ENCODE data around the gene GPATCH1.
"Not testable (repeated sequence)": the region's sequence is repeated elsewhere in the genome, so short reads cannot be mapped to it uniquely, and the experiment has no call there.

GPATCH1 gene

DNA sequence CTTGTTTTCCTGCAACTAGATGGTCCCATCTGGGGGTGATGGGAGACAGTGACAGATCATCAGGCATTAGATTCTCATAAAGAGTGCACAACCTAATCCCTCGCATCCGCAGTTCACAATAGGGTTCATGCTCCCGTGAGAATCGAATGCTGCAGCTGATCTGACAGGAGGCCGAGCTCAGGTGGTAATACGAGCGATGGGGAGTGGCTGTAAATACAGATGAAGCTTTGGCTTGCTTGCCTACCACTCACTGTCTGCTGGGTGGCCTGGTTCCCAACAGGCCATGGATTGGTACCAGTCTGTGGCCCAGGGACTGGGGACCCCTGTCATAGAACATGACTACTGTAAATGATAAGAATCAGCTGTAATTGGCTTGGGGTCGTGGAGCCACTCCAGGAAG lies 78.9 kb downstream of the GPATCH1 start:
- DNase-seq: no peak

DNA sequence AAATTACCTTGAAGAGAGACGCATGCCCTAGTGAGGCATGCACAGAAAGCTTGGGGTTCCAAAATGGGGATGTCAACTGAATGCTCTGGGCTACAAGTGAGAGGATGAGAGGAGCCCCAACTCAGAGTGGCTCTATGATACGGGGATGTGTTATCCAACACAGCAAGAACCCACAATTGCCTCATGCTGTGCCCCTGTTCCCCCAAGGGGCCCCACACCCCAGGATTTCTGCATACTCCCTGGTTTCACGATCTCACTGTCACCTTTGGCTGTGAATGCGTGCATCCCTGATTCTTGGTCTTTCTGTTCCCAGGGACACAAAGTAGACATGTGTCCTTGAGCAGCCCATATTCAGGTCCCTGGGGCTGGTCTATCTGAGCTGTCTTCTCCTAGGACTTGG lies 80.2 kb downstream of the GPATCH1 start:
- DNase-seq: no peak

DNA sequence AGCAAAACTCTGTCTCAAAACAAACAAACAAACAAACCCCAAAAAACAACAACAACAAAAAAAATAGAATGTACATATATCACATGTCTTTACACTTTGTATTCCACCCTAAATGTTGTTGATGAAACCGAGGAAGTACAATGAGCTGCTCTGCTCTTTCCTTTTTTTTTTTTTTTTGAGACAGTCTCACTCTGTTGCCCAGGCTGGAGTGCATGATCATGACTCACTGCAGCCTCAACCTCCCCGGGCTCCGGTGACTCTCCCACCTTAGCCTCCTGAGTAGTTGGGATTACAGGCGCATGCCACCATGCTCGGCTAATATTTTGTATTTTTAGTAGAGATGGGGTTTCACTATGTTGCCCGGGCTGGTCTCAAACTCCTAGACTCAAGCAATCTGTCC lies 82.5 kb downstream of the GPATCH1 start:
- DNase-seq: no peak

DNA sequence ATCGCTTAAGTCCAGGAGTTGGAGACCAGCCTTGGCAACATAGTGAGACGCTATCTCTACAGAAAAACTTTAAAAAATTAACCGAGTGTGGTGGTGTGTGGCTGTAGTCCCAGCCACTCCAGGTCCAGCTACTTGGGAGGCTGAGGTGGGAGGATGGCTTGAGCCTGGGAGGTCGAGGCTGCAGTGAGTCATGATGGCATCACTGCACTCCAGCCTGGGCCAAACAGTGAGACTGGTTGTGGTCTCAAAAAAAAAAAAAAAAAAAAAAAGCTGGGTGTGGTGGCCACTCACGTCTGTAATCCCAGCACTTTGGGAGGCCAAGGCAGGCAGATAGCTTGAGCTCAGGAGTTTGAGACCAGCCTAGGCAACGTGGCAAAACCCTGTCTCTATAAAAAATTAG lies 85.1 kb downstream of the GPATCH1 start:
- not testable (repeated sequence) for DNase-seq

DNA sequence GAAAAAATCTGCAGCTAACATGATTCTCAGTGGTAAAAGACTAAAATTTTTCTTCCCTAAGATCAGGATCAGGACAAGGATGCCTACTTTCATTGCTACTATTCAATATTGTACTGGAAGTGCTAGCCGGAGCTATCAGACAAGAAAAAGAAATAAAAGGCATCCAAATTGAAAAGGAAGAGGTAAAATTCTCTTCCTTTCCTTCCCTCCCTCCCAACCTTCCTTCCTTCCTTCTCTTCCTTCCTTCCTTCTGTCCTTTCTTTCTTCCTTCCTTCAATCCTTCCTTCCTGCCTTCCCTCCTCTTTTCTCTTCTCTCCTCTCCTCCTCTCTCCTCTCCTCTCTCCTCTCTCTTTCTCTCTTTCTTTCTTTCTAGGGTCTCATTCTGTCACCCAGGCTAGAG lies 86.5 kb downstream of the GPATCH1 start:
- DNase-seq: no peak

DNA sequence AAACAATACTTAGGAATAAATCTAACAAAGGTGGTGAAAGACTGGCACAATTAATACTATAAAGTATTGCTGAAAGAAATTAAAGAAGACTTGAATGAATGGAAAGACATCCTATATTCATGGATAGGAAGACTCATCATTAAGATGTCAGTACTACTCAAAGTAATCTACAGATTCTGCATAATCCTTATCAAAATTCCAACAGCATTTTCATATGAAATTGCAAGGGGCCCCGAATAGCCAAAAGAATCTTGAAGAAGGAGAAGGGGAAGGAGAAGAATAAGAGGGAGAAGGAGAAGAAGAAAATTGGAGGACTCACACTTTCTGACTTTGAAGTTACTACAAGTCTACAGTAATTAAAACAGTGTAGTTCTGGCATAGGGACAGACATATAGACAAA lies 87.5 kb downstream of the GPATCH1 start:
- no peak for DNase-seq

DNA sequence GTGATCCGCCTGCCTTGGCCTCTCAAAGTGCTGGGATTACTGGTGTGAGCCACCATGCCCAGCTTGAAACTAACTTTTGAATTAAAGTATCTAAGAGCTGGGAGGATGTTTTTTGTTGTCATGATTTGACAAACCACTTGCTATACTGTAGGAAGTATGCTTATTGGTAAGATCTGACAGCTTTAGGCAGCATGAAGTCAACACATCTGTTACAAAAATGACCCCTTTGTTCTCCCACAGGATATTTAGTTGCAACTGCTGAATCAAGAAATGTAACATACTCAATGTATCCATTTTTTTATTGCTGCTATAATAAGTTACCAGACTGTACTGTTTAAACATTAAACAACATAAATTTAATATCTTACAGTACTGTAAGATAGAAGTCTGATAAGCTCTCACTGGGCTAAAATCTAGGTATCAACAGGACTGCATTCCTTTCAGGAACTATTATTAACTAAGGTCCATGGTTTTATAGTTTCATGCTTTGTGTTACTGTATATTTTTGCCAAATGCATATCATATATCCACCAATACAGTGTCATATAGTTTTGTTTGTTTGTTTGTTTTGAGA lies 90.3 kb downstream of the GPATCH1 start:
- DNase-seq: no peak

DNA sequence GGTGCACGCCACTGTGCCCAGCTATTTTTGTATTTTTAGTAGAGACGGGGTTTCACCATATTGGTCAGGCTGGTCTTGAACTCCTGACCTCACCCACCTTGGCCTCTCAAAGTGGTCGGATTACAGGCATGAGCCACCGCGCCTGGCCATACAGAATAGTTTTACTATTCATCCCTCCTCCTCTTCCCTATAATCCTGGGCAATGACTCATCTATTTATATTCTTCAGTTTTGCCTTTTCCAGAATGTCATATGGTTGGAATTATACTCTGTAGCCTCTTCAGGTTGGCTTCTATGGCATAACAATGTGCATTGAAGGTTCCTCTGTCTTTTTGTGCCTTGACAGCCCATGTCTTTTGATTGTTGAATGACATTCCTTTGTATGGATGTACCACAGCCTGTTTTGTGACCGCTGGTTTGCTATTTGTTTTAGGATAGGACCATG lies 91.0 kb downstream of the GPATCH1 start:
- DNase-seq: peak; percentile 67

DNA sequence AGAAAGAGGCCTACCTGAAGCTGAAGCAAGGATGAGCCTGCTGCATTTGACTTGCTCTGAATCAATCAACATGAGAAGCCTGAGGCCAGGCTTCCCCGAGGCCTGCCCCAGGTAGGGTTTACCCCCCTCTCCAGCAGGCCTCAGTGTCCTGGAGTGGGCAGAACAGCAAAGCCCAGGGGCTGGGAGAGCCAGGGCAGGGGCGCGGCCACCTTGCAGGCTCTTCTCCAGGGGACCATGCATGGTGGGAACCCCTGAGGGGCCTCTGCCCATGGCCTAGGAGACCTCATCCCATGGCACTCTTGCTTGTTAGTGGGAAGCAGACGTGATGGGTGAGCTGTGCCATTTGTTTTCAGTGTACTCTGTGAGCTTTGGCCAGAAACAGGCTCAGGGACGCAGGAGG lies 93.2 kb downstream of the GPATCH1 start:
- no peak for DNase-seq

DNA sequence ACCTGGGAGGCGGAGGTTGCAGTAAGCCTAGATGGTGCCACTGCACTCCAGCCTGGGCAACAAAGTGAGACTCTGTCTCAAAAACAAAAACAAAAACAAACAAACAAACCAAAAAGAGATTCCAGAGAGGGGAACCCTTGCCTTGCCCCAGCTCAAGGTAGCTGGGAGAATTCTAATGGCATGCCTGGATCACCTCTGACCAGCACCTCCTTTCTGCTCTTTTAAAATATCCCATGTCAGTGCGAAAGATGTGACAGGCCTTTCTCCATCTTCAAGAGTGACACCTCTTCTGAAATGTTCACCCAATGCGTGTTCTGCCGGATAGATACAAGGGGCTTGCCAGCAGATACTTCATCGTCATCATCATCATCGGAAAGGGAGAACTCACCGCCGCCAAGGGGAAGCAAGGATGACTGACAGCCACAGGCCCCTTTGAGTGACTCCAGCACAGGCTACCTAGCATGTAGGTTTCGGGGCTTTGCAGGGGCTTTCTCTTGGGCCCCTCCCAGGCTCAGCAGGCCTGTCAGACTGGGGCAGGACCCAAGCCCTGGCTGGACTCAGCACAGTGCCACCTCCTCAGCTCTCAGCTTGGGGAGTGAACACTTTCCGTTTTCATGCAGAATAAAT lies 94.3 kb downstream of the GPATCH1 start:
- DNase-seq: no peak

DNA sequence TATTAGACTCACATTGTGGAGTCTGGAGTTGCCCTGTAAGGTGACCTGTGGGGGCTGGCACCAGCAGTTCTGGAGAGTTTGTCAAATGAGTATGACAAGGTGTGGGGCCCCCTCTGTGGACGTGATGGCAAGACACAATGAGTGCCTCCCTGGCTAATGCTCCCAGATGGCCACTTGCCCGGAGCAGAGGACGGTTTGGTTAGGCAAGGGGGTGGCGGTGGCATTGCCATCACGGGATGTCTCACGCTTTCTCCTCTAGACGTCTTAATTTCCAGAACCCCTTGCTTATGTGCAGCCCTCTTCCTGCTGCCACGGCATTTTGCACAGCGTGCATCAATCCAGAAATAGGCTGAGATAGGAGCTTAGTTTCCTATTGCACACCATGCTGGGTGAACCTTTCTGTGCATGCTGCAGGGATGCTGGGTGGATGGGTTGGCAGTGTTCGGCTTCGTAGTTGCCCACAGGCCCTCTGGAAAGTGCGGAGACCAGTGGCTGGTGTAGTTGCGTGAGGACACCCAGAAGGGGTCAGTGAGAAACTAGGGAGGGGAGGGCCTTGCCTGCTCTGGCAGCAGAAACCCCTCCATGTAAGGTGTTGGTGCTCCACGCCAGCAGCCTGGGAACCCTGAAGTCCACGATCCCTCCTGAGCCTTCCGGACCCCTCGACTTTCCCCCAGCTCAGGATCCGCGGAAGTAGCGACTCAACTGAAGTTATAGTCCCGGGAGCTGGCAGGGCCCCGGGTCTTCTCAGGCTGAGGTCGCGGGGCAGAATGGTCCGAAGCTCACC lies 95.1 kb downstream of the GPATCH1 start:
- peak; percentile 44 for DNase-seq

DNA sequence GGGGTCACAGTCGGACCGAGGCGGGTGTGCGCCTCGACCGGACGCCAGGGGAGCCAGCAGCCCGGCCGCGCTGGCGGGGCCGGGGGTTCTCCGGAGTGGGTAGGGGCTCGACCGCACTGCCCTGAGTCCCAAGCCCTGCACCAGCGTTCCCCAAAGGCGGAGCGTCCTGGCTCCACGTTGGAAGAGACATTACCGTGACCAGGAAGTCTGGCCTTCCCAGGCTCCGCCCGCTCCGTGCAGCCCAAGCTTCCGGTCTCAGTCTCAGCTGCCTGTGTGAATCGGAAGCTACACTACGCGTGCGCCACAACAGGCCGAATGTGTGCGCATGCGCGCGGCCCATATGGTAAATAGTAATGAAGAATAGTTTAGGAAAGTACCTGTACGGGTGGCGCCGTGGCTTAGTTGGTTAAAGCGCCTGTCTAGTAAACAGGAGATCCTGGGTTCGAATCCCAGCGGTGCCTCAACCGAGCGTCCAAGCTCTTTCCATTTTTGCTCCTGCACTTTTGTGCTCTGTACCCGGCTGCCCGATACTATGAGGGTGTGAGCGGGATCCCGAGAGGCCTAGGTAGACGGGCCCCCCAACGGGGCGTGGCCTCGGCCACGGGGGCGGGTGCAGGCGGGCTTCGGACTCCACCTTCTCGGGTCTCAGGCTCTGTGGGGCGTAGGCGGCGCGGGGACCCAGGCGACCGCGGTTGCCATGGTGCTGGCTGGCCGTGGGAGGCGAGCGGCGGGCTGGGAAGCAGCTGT lies 95.9 kb downstream of the GPATCH1 start:
- peak; percentile 100 for DNase-seq

DNA sequence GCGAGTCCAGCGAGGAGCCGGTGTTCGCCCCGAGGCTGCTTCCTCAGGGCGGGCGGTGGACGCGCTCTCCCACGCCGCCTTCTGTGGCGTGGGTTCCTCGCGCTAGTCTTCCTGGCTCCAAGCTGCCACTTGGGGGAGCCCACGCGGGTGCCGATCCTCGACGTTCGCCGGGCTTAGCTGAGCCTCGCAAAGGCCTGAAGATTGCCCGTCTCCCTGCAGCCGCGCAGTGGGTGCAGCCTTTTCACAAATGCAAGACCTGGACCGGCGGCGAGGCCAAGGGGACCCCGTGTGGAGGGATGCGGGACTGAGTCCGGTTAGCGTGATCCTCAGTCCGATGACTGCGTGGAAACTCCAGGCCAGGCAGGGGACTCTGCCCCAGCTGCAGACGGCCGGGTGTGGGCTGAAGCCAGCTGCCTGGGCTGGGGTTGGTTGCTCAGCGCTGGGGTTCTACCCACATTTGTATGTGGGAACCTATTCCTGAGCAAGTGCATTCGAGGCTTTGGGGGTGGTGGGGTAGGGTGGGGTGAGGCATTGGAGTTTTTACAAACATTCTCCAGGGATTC lies 96.5 kb downstream of the GPATCH1 start:
- no peak for DNase-seq
